Measurements from ENCODE around the gene TTR.
A peak's percentile ranks its signal among the peaks of the same experiment; 100 is the strongest.

The TTR gene

DNA sequence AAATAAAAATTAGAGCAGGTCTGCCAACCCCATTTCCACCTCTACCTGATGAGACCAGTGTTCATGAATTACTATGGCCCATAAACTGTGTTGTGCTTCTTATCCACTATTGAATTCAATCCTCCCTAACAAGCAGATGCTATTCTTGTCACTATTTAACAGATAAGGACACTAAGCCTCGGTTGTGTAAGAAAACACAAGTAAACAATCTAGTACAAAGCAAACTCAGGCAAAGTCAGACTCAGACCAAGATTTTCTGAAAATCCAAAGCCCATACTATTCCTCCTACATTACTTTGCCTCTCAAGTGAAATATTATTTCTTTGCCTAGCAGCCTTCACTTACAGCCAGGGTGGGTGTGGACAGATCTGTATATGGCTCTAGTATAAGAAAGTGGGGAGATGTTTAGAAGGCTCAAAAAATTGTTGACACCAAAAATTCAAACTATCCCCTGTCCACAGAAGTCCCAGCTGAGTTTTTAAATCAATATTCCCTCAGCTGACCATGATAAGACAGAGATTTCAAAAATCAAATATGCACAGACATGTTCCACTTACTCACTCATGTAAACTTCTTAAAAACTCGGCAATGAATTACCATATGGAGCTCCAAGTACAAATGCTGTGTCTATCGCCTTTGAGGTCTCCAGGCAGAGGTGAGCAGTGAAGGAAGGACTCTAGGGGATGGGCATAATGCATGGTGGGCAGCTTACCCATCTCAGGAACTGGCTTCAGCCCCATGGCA, 16.0 kb upstream of the TTR start:
- no peak for TF ChIP-seq CTCF (conservative IDR thresholded peaks at IDR 0.05; ENCODE audit: control insufficient read depth, insufficient read depth, low read depth, low read length)
- no peak for DNase-seq (ENCODE audit: low read depth)
- H3K4me3 ChIP-seq (ENCODE audit: control insufficient read depth, low read depth, low read length), result no peak overlapping the region

DNA sequence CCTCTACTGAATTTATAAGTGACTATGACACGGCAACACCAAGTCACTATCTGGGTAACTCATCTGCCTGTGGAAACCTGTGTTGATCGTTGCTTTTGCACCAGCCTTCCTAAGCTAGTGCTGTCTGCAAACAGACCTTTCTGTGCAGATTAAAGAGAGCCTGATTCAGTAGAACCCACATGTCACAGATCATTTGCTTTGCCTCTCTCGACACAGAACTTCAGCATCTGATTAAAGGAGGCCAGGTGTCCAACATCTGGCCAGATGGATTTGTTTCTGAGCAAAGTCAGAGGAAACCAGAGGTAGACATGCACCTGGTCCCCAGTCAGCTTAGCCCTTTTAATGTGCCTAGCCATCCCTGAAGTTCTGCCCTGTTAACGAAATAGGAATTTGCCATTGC, 15.0 kb upstream of the TTR start:
- no peak overlapping the region for H3K4me3 ChIP-seq (ENCODE audit: control insufficient read depth, low read depth, low read length)
- no peak for DNase-seq (ENCODE audit: low read depth)
- TF ChIP-seq CTCF (conservative IDR thresholded peaks at IDR 0.05; ENCODE audit: control insufficient read depth, insufficient read depth, low read depth, low read length), result no peak

- H3K4me3 ChIP-seq (ENCODE audit: control insufficient read depth, low read depth, low read length), result no peak overlapping the region
- TF ChIP-seq CTCF (conservative IDR thresholded peaks at IDR 0.05; ENCODE audit: control insufficient read depth, insufficient read depth, low read depth, low read length), result no peak
- no peak for DNase-seq (ENCODE audit: low read depth)
These were observed 14.5 kb upstream of the TTR start for GRCh38 chr18:31577195-31577594.

- TF ChIP-seq CTCF (conservative IDR thresholded peaks at IDR 0.05; ENCODE audit: control insufficient read depth, insufficient read depth, low read depth, low read length), result no peak
- DNase-seq (ENCODE audit: low read depth), result no peak
- no peak overlapping the region for H3K4me3 ChIP-seq (ENCODE audit: control insufficient read depth, low read depth, low read length)
These were observed 13.6 kb upstream of the TTR start for GRCh38 chr18:31578126-31578525.

DNA sequence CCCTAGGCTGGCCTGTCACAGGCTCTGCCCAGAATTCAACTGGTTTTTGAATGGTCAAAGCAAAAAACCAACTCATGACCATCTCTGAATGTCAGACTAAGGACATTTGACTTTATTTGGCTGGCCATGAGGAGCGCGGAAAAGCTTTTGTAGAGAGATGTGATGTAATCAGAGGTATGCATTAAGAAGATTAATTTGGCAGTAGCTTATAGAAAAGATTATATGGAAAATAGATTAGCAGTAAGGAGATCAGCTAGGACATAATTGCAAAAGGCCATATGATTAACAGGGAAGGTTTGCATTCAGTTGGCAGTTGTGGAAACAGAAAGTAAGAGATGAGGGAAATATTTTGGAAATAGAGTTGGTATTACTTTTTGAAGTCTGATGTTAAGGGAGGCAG, 12.3 kb upstream of the TTR start:
- TF ChIP-seq CTCF (conservative IDR thresholded peaks at IDR 0.05; ENCODE audit: control insufficient read depth, insufficient read depth, low read depth, low read length), result no peak

DNA sequence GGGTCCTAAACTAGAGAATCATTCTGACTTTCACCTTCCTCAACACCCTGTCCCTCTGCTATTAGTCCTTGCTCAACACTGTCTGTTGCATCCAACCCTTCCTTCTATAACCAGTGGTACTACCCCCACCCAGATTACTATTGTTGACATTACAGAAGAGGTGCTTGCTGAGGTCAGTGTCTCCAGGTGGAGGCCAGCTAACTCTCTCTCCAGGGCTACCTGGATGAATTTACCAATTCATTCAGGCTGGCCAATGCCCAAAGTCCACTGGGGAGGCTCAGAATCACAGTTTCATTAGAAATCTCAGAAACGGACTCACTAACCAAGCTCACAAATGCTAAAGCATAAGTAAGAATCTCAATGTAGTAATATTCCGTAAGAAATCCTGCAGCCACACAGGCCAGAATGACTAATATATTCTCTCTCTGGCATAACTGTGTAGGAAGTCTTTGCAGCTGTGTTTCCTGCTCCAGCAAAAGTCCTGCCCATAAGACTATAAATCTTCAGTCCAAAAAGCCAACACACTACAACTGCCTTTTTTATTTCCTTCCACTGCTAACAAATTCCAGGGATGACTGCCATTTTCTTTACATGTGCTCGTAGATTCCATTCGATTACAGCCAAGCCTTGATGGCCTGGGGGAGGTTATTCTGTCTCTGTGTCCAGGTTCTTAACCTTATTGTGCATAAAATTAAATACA, 10.0 kb upstream of the TTR start:
- TF ChIP-seq CTCF (conservative IDR thresholded peaks at IDR 0.05; ENCODE audit: control insufficient read depth, insufficient read depth, low read depth, low read length), result no peak
- no peak overlapping the region for H3K4me3 ChIP-seq (ENCODE audit: control insufficient read depth, low read depth, low read length)
- DNase-seq (ENCODE audit: low read depth), result peak; percentile 63

More for the DNA sequence above, 12.3 kb upstream of the TTR start:
- H3K4me3 ChIP-seq (ENCODE audit: control insufficient read depth, low read depth, low read length), result no peak overlapping the region
- no peak for DNase-seq (ENCODE audit: low read depth)
